ENCODE data around the gene UBE2F. TPM values are rescaled to one million over a fixed set of nuclear protein-coding genes. Genes with fewer than 3 reads are reported as not detected.

UBE2F gene
- total RNA-seq, 1 experiment from 2014 or later: 103 TPM

DNA sequence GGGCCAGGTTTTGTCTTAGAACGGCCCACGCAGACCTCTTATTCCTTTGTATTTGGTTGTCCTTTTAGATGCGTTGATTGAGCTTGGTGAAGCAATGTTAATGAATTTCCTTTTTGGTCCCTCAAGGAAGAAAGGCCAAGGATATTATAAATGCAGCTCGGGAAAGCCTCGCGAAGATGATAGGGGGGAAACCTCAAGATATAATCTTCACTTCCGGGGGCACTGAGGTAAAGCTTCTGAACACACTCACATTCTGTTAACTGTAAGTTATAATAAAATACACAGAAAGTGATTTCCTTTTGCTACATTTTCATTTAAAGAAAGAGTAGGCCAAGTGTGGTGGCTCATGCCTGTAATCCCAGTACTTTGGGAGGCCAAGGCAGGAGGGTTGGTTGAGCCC is 101.1 kb downstream of the UBE2F start:
- TF ChIP-seq CTCF (conservative IDR thresholded peaks at IDR 0.05) (no peak), EZH2 (IDR thresholded peaks at IDR 0.05; ENCODE audit: low read depth) (no peak)
- intact Hi-C loops (cut with micrococcal nuclease; ENCODE audit: unreplicated experiment): loop anchor here (10.0 kb wide), 1 partner anchor 117 kb away; no protein-coding TSS in a partner anchor
- Histone ChIP-seq H4K20me1 (ENCODE audit: insufficient read depth) (no peaks in the 10 kb centered on the region), H3K36me3 (ENCODE audit: low read depth) (peaks cover 10% of the 10 kb centered on the region), H3F3A (ENCODE audit: insufficient read depth, low read depth) (no peaks in the 10 kb centered on the region; the same call in 1 of the 2 replicates), H3K79me2 (ENCODE audit: low read depth) (peaks cover 1% of the 10 kb centered on the region; the same call in 1 of the 2 replicates), H3K4me3 (no peak overlapping the region), H3K9me2 (ENCODE audit: insufficient read depth) (no peaks in the 10 kb centered on the region), H2AFZ (no peak overlapping the region), H3K4me2 (no peak overlapping the region), H3K27ac (no peak overlapping the region), H3K27me3 (ENCODE audit: insufficient read depth, low read depth) (no peaks in the 10 kb centered on the region), H3K4me1 (replicated peaks; ENCODE audit: insufficient read depth) (no peaks in the 10 kb centered on the region), H3K9me3 (ENCODE audit: insufficient read depth, low read depth) (peaks cover 3% of the 10 kb centered on the region; the same call in 1 of the 2 replicates)
- ChIA-PET POLR2A (ENCODE audit: unreplicated experiment) (no interaction called here), CTCF (no interaction called here)
- no peak for DNase-seq
- BruUV-seq (replicated peaks): no TSS peak

DNA sequence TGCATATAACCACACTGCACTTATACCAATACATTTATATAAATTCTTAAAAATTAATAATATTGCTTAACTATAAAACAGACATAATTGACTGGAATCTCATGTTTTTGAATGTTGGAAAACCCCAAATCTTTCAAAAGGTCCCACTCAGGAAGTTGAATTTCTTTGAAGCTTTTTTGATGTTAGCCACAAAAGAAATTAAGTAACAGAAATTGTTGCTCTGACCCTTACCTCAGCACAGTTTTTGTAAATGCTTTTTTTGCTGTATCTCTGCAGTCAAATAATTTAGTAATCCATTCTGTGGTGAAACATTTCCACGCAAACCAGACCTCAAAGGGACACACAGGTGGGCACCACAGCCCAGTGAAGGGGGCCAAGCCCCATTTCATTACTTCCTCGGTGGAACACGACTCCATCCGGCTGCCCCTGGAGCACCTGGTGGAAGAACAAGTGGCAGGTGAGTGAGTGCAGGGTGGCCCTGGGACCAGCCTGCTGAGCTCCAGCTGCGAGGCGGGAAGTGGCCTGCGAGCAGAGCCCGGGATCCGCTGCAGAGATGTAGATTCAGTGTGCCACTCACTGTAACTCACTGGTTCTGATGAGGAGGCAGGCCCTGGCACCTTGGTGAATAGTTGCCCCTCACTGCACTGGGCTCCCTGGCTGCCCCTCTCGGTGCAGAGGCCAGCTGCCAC is 102.4 kb downstream of the UBE2F start:
- H3K9me3 ChIP-seq (ENCODE audit: insufficient read depth, low read depth): peaks cover 3% of the 10 kb centered on the region; the same call in 1 of the 2 replicates
- TF ChIP-seq EZH2 (IDR thresholded peaks at IDR 0.05; ENCODE audit: low read depth) (no peak), CTCF (conservative IDR thresholded peaks at IDR 0.05) (no peak)
- POLR2A ChIA-PET (ENCODE audit: unreplicated experiment): no interaction called here

GRCh38 chr2:238069877-238070276 is 103.1 kb downstream of the UBE2F start:
- ChIA-PET CTCF (no interaction called here), POLR2A (ENCODE audit: unreplicated experiment) (no interaction called here)
- no peak for TF ChIP-seq EZH2 (IDR thresholded peaks at IDR 0.05; ENCODE audit: low read depth)
- TF ChIP-seq CTCF (conservative IDR thresholded peaks at IDR 0.05): no peak
- H2AFZ ChIP-seq: no peak overlapping the region
- H3K27ac ChIP-seq: no peak overlapping the region
- BruUV-seq (replicated peaks): no TSS peak
- H3K9me2 ChIP-seq (ENCODE audit: insufficient read depth): no peaks in the 10 kb centered on the region; the same call in 1 of the 2 replicates
- no peak overlapping the region for H3K4me2 ChIP-seq
- peaks cover 12% of the 10 kb centered on the region for H3K36me3 ChIP-seq (ENCODE audit: low read depth)
- H3K9me3 ChIP-seq (ENCODE audit: insufficient read depth, low read depth): peaks cover 3% of the 10 kb centered on the region; the same call in 1 of the 2 replicates
- H3K4me3 ChIP-seq: no peak overlapping the region
- H3K79me2 ChIP-seq (ENCODE audit: low read depth): no peaks in the 10 kb centered on the region
- no peaks in the 10 kb centered on the region for H4K20me1 ChIP-seq (ENCODE audit: insufficient read depth)
- DNase-seq: no peak
- no peaks in the 10 kb centered on the region for H3K4me1 ChIP-seq (replicated peaks; ENCODE audit: insufficient read depth)
- no peaks in the 10 kb centered on the region for H3K27me3 ChIP-seq (ENCODE audit: insufficient read depth, low read depth)
- intact Hi-C loops (cut with micrococcal nuclease; ENCODE audit: unreplicated experiment): loop anchor here (10.0 kb wide), 1 partner anchor 115 kb away; no protein-coding TSS in a partner anchor
- 0 out of 2 replicates have a peak, but pooled peaks cover 2% of the 10 kb centered on the region for H3F3A ChIP-seq (ENCODE audit: insufficient read depth, low read depth)

More for the DNA sequence above, 102.4 kb downstream of the UBE2F start:
- no peak for DNase-seq
- Histone ChIP-seq H4K20me1 (ENCODE audit: insufficient read depth) (no peaks in the 10 kb centered on the region), H3F3A (ENCODE audit: insufficient read depth, low read depth) (no peaks in the 10 kb centered on the region; the same call in 1 of the 2 replicates), H3K79me2 (ENCODE audit: low read depth) (no peaks in the 10 kb centered on the region), H3K36me3 (ENCODE audit: low read depth) (peaks cover 10% of the 10 kb centered on the region), H2AFZ (no peak overlapping the region), H3K27me3 (ENCODE audit: insufficient read depth, low read depth) (no peaks in the 10 kb centered on the region), H3K9me2 (ENCODE audit: insufficient read depth) (no peaks in the 10 kb centered on the region; the same call in 1 of the 2 replicates), H3K4me2 (no peak overlapping the region), H3K4me3 (no peak overlapping the region), H3K27ac (no peak overlapping the region), H3K4me1 (replicated peaks; ENCODE audit: insufficient read depth) (no peaks in the 10 kb centered on the region)
- intact Hi-C loops (cut with micrococcal nuclease; ENCODE audit: unreplicated experiment): loop anchor here (10.0 kb wide), 1 partner anchor 116 kb away; no protein-coding TSS in a partner anchor
- BruUV-seq (replicated peaks): no TSS peak
- CTCF ChIA-PET: no interaction called here
